Activated CD8-positive, alpha-beta memory T cell treated with anti-CD3 and anti-CD28 coated beads for 48 hours (primary cell): ENCODE measurements around the gene TSFM.

Experiments
- DNase-seq, 3 experiments: peaks; one replicate each; pipeline ENCODE4 v3.0.0-alpha.2; 2020; ENCODE audit warnings: low read depth in 2 of 3, low spot score in 2 of 3

Gene TSFM

DNA sequence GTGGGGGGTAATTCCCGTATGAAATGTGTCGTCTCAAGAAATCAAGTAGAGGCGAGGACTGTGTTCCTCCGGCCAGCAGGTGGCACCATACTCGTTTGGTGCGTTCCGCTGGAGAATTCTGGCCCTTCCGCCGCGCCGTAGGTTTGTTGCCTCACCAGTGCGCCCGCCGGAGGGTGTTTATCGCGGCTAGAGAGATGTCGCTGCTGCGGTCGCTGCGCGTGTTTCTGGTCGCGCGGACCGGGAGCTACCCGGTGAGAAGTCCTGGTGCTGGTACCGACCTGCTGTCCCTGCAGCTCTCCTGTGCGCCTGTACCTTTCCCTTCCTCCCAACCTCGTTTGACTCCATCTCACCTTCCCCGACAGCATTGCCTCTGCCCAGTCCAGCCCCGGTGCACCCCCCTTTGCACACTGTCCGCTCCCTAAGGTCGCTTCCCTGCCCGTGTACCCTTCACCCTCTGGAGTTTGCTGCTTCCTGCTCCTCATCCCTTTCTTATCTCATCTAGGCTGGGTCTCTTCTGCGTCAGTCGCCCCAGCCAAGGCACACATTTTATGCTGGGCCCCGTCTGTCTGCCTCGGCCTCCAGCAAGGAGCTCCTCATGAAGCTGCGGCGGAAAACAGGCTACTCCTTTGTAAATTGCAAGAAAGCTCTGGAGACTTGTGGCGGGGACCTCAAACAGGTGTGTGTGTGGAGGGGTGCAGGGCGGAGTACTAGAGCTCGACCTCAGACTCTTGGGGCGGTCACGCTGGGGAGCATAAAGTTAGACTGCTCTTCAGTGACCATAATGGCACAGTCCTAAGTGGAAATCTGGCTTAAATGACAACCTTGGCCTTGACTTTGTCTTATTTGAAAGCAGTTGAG, at the start of gene TSFM:
TSFM (plus strand) TSS at position 180 of the 858 bp plus-strand sequence; CDS start at position 195, 15 bp downstream.
- DNase-seq, result peak; percentile 83 to 98 (median 97)

DNA sequence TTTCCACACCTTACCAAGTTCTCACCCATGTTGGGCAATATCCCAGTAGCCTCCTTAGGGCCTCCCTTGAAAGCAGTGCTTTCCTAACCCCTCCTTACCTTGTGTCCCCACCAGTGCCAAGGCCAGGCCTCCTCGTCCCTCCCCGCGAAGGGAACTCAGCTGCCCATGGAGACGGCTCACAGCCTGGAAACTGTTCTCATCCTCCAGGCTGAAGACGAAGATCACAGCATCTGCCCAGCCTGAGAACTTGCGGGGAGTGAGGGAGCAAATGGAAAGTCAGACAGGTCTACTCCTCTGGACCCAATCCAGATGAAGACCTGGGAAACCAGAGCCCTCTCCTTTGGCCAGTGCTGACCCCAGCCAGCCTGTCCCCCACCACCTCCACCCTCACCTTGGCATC, 48.7 kb upstream of the TSFM start:
- no peak for DNase-seq

DNA sequence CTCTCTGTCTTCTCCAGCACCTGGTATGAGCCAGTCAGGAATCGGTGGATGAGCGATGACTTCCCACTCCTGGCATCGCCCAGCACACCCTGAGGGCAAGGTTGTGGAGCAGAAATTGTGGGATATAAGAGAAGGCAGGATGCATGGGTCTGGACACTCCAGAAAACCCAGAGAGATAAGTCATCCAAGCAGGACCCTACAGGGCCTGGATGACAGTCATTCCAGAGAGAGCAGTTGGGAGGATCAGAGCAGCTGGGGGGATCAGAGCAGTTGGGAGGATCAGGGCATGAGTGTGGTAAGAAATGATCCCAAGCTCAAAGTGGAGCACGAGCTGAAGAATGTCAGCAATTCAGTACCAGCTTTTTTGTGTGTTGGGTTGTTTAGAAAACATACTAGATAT, 48.0 kb upstream of the TSFM start:
- DNase-seq, result no peak

DNA sequence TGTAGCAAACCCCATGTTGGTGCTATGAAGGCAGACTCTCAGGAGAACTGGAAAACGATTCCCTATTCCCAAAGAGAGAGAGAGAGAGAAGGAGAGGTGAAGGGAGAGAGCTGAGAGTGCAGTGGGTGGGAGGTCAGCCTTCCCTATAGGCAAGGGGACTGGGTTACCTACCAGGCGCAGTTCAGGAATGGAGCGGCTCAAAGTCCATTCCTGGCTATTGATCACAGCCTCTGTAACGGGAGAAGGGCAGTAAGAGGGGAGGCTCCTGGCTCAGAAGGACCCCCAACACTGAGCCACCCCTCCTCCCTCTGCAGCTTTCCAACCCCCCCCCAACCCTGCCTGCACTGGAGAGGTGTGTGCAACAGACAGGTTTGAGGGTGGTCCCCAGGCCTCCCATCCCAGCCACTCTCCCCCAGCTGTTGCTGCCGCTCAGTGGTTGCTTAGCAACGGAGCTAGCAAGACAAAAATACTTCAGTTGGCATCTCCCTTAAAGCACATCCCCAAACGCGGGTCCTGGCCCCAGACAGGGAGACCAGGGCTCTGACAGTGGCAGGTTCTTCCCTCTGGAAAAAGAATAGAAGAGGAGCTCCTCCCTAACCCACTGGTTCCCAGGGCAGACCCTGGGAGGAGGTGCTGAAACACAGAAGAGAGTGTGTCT, 47.3 kb upstream of the TSFM start:
- DNase-seq, result no peak

DNA sequence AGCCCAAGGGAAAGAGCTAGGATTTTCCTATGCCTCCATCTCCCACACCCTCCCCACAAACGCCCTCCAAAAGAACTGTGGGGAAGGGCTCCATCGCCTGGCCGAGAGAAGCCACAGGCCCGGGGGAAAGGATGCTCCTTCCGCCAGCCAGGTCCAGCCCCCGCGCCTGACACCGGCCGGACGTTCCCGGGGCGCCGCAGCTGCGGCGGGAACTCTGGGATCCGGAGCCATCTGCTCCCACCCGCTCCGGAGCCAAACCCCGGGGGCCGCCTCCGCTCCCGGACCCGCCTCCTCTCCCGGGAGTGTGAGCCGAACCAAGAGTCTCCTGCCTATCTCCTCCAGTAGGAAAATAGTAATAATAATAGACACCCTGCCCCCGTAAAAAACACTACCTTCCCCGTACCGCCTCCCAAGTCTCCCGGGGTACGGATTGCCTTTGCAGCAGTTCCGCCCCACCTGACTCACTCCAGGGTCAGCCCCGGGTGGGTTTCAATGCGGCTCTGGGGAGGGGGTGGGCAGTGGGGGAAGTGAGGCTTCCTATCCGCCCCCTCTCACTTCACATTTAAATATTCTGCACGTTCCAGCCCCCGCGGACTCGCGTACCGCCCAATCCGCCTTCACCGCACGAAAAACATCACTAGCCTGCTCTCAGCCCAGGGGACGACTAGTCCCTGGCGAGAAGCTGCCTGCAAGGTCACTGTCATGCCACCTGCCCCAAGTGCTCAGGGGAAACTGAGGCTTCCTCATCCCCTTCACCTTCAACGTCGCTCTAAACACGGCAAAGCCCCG, 46.4 kb upstream of the TSFM start:
- DNase-seq, result no peak

DNA sequence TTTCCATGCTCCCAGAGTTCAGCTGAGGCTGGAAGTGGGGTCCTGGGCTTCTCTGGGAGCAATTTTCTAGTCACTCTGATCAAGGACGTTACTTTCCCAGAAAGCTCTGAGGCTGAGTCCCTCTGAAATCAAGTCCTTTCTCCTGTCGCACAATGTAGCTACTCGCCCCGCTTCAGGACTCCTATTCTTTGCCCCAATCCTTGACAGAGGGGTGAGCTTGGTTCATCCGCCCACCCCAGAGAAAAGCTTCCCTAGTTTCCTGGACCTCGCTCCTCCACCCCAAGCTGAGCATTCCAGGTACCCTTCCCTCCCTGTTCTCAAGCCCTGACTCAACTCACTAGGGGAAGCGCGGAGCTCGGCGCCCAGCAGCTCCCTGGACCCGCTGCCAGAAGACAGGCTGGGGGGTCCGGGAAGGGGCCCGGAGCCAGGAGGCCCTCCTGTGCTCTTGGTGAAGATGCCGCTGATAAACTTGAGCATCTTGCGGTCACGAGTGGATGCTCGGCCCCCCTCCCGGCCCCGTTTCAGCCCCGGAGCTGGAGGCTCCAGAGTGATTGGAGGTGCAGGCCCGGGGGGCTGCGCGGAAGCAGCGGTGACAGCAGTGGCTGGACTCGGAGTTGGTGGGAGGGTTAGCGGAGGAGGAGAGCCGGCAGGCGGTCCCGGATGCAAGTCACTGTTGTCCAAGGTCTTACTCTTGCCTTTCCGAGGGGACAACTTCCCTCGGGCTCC, 45.7 kb upstream of the TSFM start:
- DNase-seq, result no peak

DNA sequence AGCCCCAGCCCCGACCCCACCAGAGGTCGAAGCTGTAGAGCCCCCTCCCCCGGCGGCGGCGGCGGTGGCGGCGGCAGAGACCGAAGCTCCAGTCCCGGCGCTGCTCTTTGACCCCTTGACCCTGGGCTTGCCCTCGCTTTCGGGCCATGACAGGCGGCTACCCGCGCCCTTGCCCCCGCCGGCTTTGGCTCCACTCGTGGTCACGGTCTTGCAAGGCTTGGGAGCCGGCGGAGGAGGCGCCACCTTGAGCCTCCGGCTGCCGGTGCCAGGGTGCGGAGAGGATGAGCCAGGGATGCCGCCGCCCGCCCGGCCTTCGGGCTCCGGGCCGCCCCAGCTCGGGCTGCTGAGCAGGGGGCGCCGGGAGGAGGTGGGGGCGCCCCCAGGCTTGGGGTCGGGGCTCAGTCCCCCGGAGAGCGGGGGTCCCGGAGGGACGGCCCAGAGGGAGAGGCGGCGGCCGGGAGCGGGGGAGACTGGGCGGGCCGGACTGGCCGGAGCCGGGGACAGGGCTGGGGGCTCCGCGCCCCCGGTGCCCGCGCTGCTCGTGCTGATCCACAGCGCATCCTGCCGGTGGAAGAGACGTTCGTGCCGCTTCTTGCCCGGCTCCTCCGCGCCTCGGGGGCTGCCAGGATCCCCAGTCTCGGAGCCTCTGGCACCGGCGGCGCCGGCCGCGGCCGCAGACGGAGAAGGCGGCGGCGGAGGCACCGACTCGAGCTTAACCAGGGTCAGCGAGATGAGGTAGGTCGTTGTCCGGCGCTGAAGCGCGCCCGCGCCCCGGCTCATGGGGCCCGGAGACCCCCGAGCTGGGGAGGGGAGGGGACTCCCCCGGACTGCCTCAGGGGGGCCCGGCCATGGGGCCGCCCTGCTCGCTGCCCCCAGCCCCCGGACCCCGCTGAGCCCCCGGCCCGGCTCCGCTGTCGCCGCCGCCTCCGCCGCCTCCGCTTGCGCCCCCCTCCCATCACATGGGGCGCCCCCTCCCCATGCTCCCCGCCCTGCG, 44.8 kb upstream of the TSFM start:
- DNase-seq, result no peak

DNA sequence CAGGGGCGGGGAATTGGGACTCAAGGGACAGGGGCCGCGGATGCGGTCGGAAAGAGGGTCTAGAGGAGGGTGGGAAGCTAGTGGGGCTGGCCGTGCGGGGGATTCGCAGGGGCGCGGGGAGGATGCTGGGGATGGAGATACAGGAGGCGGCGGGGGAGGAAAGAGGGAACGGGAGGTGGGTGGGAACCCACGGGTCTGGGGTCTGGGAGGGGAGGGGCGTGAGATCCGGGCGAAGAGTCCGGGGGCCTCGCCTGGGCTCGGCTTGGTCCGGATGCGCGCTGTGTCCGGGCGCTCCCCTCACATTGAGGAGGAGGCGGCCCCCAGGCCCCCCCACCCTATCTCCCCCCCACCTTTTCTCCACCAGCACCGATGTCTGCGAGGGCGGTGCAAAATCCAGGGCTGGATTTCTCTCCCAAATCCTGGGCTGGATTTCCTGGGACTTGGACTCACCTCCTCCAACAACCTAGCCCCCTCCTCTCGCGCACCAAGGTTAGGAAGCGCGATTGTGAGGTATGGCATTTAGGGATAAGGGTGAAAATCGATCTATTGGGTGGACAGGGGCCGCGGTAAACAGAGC, 43.8 kb upstream of the TSFM start, which contains the start of gene AGAP2:
AGAP2 (minus strand) TSS at position 82 of the 577 bp plus-strand sequence. CDS start 496 bp downstream, outside the sequence.
- no peak for DNase-seq

DNA sequence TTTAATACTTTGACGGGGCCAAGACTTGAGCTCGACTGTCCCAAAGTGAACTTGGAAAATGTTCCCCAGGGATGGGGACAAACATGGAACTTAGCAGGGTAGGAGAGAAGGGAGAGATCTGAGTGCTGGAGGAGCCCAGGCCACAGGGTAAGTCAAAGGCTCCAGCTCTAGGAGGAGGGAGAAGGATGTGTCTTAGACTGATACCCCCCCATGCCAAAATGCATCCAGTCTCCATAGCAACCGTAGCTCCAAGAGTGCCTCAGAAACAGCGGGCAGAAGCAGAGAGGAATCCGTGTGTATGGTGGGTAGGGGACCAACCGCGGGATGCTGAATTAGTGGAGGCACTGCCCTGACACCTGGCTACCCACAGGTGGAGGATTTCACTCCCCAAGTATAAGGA, 43.2 kb upstream of the TSFM start:
- DNase-seq, result no peak

DNA sequence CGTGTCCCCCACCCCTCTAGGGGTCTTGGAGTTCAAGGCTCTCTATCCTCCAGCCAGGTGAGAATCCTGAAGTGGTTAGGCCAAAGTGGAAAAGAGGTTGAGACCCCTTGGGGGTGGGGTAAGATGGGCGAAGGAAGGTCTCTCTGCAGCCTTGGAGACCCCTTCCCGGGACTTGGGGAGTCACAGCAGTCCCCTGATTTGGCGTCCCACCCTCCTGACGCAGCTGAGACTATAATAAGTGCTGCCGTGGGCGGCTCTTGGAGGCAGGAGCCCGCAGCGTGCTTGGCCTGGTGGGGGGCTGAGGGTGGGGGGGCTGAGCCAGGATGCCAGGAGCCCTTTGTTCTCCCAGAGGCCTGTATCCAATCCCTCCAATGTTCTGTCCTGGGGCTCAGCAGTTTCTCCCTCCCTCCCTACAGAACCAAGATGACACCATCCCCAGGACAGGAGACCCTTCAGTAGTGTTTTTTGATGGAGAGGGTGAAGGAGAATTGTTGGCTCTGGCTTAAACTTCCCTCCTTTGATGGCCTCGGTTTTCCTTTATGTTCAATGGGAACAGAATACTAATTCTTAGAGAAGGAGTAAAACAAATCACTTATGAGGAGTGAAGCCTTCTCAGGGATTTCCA, 42.6 kb upstream of the TSFM start:
- no peak for DNase-seq

DNA sequence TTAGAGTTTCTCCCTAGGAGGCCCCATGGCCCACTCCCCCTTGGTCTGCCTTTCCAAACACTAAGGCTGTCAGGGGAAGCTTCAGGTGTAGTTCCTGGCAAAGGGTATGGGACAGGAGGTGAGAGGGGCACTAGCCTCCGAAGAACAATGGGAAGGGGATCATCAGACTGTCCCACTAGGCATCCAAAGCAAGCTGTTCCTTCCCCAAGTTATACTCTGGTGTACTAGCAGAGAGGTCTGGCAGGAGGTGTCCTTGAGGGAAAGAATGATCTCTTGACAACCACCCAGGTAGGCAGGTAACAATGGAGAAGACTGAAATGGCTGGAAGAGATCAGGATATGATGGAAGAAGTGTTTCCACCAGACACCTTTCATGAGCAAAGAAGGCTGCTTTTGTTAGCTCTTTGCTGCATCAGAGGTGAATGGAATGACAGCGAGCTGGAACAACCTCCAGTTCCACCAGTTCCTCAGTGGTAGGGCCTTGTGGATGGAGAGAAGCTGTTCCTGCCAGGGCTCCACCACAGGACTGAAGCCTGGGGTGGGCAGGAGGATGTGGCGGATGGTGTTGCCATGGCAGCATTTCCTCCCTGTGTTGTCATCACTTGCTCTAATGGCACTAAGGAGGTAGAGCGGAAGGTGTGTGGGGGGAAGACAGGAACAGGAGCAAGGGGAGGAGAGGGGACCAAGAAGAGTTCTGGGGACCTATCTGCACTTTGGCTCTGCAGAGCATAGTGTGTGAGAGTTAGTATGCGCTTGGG, 41.8 kb upstream of the TSFM start:
- DNase-seq, result peak in 2 of 3 experiments; percentile 33 to 59

DNA sequence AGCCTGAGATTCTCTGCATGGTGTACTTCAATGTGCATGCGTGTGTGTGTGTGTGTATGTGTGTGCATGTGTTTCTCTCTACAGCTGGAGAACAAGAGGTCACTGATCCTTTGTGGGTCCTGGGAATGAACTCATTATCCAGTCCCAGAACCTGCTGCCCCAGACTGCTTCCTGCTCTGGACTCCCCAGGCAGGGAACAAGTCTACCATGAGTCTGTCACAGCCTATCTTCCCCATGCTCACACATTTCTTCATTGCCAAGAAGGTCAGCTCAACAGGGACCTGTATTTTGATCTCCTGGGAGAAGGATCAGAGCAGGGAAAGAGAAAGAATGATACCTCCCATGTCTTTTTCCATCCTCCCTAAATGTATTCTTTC, 41.2 kb upstream of the TSFM start:
- no peak for DNase-seq

DNA sequence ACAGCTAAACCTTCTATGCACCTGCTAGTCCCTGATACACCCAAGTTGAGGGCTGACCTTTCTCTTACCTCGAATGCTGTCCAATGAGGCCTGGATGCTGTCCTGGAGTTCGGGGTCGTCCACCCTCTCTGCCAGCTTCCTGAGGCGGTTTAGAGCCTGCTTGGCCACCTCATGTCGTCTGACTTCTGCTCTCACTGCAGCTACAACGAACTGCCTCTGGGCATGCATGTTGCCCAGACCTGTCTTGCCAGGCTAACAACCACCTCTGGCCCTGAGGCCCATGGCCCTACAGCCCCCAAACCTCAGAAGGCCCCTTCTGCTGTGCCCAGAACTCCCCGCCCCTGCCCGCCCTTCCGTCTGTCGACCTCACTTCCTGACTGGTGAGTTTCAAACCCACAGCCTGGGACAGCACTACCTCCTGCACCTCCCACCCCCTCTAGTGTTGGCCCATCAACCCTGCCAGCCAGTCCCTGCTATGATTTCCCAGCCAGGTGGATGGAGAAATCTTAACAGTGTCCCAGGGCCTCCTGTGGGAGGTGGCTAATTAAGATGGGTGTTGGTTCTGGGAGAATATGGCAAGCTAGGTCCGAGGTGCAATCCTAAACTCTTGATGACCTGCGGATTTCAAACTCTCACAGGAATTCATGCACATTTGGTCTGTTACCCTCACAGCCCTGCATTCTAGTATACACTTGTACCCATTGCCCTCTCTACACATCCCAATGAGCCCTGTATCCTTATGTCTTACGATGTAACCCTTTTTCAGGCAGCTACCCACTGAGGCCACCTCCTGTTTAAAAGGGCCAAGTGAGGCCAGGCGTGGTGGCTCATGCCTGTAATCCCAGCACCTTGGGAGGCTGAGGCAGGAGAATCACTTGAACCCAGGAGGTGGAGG, 40.5 kb upstream of the TSFM start:
- peak; percentile 44 to 61 (median 59) for DNase-seq

DNA sequence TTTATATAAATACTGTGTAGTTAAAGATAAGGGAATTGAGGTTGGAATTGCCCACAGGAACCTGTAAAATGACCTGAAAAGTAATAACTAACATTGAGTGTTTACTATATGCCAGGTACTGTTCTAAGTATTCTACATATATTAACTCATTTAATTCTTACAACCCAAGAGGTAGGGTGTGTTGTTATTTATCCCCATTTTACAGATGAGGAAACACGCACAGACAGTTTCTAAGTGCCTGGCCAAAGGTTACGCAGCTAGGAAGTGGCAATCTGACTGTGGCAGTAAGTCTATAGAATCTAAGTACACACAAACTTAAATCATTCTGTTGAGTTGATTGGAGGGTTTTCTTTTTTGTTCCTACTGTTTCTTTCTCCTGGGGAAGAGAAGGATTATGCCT, 38.8 kb upstream of the TSFM start:
- DNase-seq, result no peak

DNA sequence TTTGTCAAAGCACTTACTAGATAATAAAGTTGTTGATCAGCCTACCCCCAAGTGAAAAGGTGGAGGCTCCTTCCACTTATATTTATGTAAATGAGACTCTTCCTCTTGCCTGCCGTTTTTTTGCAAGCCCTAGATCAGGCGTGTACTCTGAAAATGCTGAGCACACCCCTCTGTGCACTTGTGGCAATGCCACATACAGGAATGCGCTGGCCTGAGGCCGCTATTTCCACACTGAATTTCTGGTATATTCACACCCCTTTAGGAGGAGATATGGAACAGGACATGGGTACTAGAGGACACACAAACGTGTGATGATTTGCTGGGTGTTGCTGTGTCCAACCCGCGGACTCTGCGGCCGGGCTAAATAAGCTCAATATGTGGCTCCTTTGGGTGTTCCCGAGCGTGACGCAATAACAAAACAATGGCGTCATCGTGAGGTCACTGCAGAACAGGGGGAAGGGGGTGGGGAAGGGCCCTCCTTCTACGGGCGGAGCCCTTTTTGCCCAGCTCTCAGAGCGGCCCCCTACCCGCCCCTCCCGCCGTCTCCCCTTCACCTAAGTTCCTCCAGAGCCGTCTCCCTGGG, 38.3 kb upstream of the TSFM start:
- DNase-seq, result peak in 2 of 3 experiments; percentile 61 to 72

DNA sequence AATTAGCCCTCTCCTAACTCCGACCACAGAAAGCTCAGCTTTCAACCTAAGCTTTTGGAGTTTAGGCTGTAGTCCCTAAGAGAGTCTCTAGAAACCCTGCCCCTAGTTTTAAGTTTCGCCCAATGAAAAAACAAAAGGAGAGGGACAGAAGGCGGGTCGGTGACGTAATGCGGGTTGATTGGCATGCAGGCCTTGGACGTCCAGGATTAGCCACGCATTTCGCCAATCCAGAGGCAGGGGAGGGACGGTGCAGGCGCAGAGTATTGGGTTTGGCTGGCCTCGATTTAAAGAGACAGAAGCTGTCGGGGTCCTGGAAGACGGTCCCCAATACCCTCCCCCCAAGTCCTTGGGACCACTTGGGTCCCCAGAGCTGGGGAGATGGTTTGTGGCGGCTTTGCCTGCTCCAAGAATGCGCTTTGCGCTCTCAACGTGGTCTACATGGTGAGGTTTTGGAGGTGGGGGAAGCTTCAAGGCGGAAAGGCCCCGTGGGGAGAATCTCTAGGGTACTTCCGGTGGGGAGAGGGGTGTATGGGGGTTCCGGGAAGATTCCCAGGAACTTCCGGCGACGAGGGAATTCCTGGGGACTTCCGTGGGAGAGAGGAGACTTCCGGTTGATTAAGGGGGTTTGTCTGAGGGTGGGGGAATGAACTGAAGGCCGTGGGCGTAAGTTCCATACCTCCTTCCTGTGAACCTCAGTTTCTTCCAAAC, 37.7 kb upstream of the TSFM start, which contains the start of gene TSPAN31:
TSPAN31 (plus strand) TSS at position 263 of the 708 bp plus-strand sequence; CDS start at position 379, 116 bp downstream.
- DNase-seq, result peak; percentile 75 to 91 (median 85)
